Measurements from ENCODE around the gene SRPRA. TPM values are rescaled to one million over a fixed set of nuclear protein-coding genes. Genes with fewer than 3 reads are reported as not detected.

SRPRA gene
- total and polyA plus RNA-seq, 9 donors = 45.3 to 115 (median 86.0) TPM

DNA sequence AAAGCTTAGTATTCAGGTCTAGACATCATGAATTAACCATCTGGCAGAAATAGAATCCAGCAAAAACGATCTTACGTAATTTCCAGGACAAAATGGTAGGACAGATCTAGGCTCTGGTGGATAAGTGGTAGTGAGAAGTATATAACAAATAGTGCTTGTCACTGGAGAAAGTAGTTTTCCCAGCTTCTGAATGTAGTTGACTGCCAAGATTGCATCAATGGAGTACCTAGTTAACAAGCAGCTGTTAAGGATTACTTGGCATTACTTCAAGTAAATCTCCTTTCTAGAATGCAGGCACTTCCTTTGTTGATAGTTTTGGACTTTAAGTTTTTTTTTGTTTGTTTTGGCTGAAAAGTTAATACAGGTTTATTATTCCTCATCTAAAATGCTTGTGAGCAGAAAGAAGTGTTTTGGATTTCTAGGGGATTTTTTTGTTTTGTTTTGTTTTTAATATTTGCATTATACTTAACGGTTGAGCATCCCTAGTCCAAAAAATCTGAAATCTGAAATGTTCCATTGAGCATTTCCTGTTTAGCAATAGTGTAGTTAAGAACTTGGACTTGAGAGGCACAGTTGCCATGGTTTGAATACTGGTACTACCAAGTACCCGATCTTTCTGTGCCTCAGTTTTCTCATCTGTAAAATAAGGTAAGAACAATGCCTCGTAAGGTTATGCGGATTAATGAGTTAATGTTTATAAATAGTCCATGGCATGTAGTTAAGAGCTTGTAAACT lies 36.8 kb downstream of the SRPRA start:
- H3K27ac ChIP-seq = no peak overlapping the region
- H3K4me3 ChIP-seq = no peak overlapping the region
- no peak for DNase-seq
- no peaks in the 10 kb centered on the region for H3K36me3 ChIP-seq
- no peaks in the 10 kb centered on the region for H3K9me3 ChIP-seq
- no peaks in the 10 kb centered on the region for H3K27me3 ChIP-seq
- TF ChIP-seq CTCF (IDR thresholded peaks at IDR 0.05) = no peak
- TF ChIP-seq EP300 (IDR thresholded peaks at IDR 0.05) = no peak
- TF ChIP-seq POLR2A (IDR thresholded peaks at IDR 0.05) = no peak
- no peaks in the 10 kb centered on the region for H3K4me1 ChIP-seq (ENCODE audit: insufficient read depth)
- intact Hi-C loops (cut with DNase I) = no loop called here
- 29 to 49% (median 45%) methylated on average over 6 of the region's 6 CpGs for WGBS, 3 donors

DNA sequence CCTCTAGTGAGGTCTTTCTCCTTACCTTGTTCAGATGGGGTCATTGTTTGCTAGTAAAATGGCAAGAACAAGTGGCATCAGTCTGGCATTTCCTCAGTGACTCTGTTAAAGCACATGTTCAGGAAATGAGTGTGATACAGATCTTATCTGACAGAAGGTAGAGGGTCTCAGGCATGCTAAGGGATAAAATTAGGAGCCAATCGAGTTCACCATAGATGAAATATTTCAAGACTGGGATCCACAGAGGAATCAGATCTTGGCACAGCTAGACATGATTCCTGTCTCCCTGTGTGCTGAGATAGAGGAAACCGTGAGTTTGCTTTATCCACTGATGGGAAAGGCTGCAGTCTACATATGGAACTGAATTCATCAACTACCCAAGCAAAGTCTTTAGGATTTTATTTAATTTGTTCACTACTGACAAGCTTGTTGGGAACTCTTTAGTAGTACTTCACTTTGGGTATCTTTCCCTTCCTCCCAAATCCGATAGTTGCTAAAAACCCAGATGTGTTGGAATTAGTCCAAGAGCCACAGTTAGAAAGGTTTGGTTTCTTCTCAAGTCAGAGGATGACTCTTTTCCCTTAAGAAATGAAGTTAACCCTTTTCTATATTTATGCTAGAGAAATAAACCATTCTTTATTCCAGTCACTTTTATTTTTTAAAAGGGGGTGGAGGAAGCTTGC lies 38.7 kb downstream of the SRPRA start:
- intact Hi-C loops (cut with DNase I) = no loop called here
- no peak for TF ChIP-seq EP300 (IDR thresholded peaks at IDR 0.05)
- TF ChIP-seq CTCF (IDR thresholded peaks at IDR 0.05) = no peak
- no peak for TF ChIP-seq POLR2A (IDR thresholded peaks at IDR 0.05)
- WGBS, 3 donors = 40 to 55% (median 51%) methylated on average over 3 of the region's 3 CpGs

DNA sequence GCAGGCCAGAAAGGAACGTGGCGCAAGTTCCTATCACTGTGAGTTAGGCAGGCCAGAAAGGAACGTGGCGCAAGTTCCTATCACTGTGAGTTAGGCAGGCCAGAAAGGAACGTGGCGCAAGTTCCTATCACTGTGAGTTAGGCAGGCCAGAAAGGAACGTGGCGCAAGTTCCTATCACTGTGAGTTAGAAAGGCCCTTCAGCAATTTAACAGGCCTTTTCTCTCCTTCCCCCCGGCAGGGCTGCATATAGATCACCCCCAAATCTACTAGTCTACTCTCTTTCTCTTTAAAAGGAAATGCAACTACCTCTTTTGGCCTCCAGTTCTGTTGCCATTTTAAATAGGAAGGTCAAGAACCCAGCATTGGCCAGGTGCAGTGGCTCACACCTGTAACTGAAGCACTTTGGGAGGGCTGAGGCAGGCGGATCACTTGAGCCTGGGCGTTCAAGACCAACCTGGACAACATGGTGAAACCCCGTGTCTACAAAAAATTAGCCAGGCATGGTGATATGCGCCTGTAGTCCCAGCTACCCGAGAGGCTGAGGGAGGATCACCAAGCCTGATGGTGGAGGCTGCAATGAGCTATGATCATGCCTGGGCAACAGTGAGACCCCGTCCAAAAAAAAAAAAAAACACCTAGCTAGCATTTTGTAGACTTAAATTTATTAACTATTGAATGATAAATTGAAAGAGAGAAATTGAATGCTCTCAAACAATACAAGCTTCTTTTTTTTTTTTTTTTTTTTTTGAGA lies 42.2 kb downstream of the SRPRA start:
- Histone ChIP-seq H3K4me1 (ENCODE audit: insufficient read depth) (no peaks in the 10 kb centered on the region), H3K27me3 (no peaks in the 10 kb centered on the region), H3K36me3 (no peaks in the 10 kb centered on the region), H3K27ac (no peak overlapping the region), H3K9me3 (no peaks in the 10 kb centered on the region), H3K4me3 (no peak overlapping the region)
- no peak for TF ChIP-seq CTCF (IDR thresholded peaks at IDR 0.05)
- TF ChIP-seq EP300 (IDR thresholded peaks at IDR 0.05) = no peak
- no peak for TF ChIP-seq POLR2A (IDR thresholded peaks at IDR 0.05)
- WGBS, 3 donors = 93 to 96% (median 94%) methylated on average over 11 of the region's 15 CpGs
- no peak for DNase-seq
- intact Hi-C loops (cut with DNase I) = no loop called here

More for the DNA sequence above, 38.7 kb downstream of the SRPRA start:
- DNase-seq = no peak
- Histone ChIP-seq H3K27me3 (no peaks in the 10 kb centered on the region), H3K4me1 (ENCODE audit: insufficient read depth) (no peaks in the 10 kb centered on the region), H3K4me3 (no peak overlapping the region), H3K27ac (no peak overlapping the region), H3K9me3 (no peaks in the 10 kb centered on the region), H3K36me3 (no peaks in the 10 kb centered on the region)

GRCh38 chr11:126225295-126225665 lies 43.4 kb downstream of the SRPRA start:
- Histone ChIP-seq H3K27ac (no peak overlapping the region), H3K4me1 (ENCODE audit: insufficient read depth) (no peaks in the 10 kb centered on the region), H3K9me3 (no peaks in the 10 kb centered on the region), H3K4me3 (no peak overlapping the region), H3K27me3 (no peaks in the 10 kb centered on the region), H3K36me3 (no peaks in the 10 kb centered on the region)
- no peak for DNase-seq
- TF ChIP-seq POLR2A (IDR thresholded peaks at IDR 0.05) (no peak), EP300 (IDR thresholded peaks at IDR 0.05) (no peak), CTCF (IDR thresholded peaks at IDR 0.05) (no peak)
- intact Hi-C loops (cut with DNase I) = no loop called here
- 94 to 95% (median 95%) methylated on average over 2 of the region's 2 CpGs for WGBS, 3 donors
